Measurements from ENCODE around the gene EMC8. TPM values are rescaled to one million over a fixed set of nuclear protein-coding genes. Genes with fewer than 3 reads are reported as not detected.

EMC8 gene
- total and polyA plus RNA-seq, 2 of the 8 experiments (the other 6 are each of a cell fraction or from before 2014, with no cell fraction given): 52.2 to 69.7 TPM

DNA sequence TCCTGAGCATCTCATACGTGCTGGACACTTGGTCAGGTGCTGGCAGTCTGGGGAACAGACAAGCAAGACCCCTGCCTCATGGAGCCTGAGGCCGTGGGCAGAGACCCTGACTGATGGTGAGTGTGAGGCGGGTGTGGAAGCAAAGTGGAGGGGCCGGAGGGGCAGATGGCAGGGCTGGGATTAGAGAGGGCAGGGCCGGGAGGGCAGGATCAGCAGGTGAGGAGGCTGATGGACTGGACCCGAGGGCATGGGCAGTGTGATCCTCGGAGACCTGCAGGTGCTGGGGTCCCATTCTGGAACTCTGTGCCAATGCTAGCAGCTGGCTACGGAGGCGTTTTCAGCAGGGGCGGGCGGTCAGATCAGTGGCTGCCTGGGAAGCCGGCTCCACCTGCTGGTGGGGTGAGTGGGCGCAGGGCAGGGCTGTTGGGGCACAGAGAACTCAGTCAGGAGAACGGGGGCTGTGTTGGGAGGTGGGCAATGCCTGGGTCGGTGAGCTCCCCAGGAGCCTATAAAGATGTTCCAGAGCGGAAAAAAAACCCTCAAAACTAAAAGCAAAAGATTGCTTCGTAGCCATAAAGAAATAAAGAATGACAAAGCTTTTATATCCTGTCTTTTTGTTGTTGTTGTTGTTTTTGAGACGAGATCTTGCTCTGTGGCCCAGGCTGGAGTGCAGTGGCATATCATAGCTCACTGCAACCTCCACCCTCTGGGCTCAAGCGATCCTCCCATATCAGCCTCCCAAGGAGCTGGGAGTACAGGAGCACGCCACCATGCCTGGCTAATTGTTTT, 39.5 kb downstream of the EMC8 start:
- H2BK20ac ChIP-seq (ENCODE audit: low read length): no peak overlapping the region
- no peak overlapping the region for H3K27ac ChIP-seq (ENCODE audit: low read depth, low read length)
- 0 out of 7 replicates have a peak, but pooled peaks cover 0 to 2% (median 0%) of the 10 kb centered on the region in 4 experiments for H3K27me3 ChIP-seq (replicated peaks in 1 of 4; ENCODE audit: control insufficient read depth in 3 of 4, extremely low read depth in 1 of 4, insufficient read depth in 3 of 4, low read length in 3 of 4)
- no peak overlapping the region for H3K23ac ChIP-seq (ENCODE audit: insufficient read length)
- ChIA-PET CTCF (ENCODE audit: partially characterized antibody) (interaction anchor here (0.6 to 4.6 kb wide), 25 partner anchors 8 to 586 kb away, joined by 3 to 33 read pairs (median 3); no protein-coding TSS in a partner anchor), POLR2A (ENCODE audit: partially characterized antibody) (interaction anchor here (0.7 to 2.5 kb wide), 4 partner anchors 9 to 41 kb away, joined by 3 to 5 read pairs (median 3); no protein-coding TSS in a partner anchor)
- H2BK15ac ChIP-seq (ENCODE audit: low read length): no peak overlapping the region
- H3K4me1 ChIP-seq (replicated peaks in 1 of 4; ENCODE audit: control insufficient read depth in 3 of 4, insufficient read depth in 4 of 4, low read length in 3 of 4): no peaks in the 10 kb centered on the region; a peak in 1 of 7 replicates
- no peak overlapping the region for H3K9ac ChIP-seq (replicated peaks in 1 of 4; ENCODE audit: extremely low read depth in 1 of 4, low read depth in 3 of 4, low read length in 3 of 4)
- no peak overlapping the region for H3K14ac ChIP-seq (ENCODE audit: insufficient read length)
- no peak overlapping the region; the same call in 1 of the 2 replicates for H4K8ac ChIP-seq (ENCODE audit: extremely low read depth, insufficient read depth, low read length)
- no peaks in the 10 kb centered on the region for H3K79me2 ChIP-seq (ENCODE audit: control insufficient read depth in 1 of 2, insufficient read depth in 2 of 2, low read length in 2 of 2)
- H2AK5ac ChIP-seq (ENCODE audit: low read depth, low read length): no peak overlapping the region
- DNase-seq (ENCODE audit: low read depth in 1 of 2, low spot score in 2 of 2) (peak in 1 of 2 experiments; percentile 75), FAIRE-seq (no peak)
- H2BK12ac ChIP-seq (ENCODE audit: low read depth, low read length): no peak overlapping the region
- no peak overlapping the region for H2AFZ ChIP-seq (ENCODE audit: low read length)
- no peaks in the 10 kb centered on the region for H4K20me1 ChIP-seq (replicated peaks in 1 of 2; ENCODE audit: control insufficient read depth in 1 of 2, insufficient read depth in 2 of 2, low read length in 2 of 2)
- no peaks in the 10 kb centered on the region for H3K9me3 ChIP-seq (ENCODE audit: insufficient read depth in 2 of 2, low read depth in 1 of 2, low read length in 1 of 2)
- H3K4me2 ChIP-seq (ENCODE audit: insufficient read depth in 1 of 2, low read depth in 2 of 2, low read length in 2 of 2): no peak overlapping the region
- no peak overlapping the region for H3K56ac ChIP-seq (replicated peaks; ENCODE audit: insufficient read length, low read depth, low read length)
- H3K4me3 ChIP-seq (ENCODE audit: extremely low read depth in 1 of 4, insufficient read depth in 2 of 4, low read depth in 3 of 4, low read length in 4 of 4): no peak overlapping the region
- 78% methylated on average over 16 of the region's 20 CpGs; no CpG with 5 or more reads in 1 of the 2 experiments for WGBS, 2 experiments (ENCODE audit: extremely low coverage in 1 of 2, insufficient coverage in 1 of 2, insufficient read length in 1 of 2, insufficient replicate concordance in 2 of 2, low coverage in 1 of 2, low lambda C conversion rate in 2 of 2, missing lambda C conversion rate in 1 of 2)
- peak; percentile 38; the same call in 1 of the 2 replicates for TF ChIP-seq KDM1A (IDR thresholded peaks at IDR 0.05; ENCODE audit: borderline replicate concordance, low read length)
- TF ChIP-seq EGR1 (IDR thresholded peaks at IDR 0.05; ENCODE audit: borderline replicate concordance, low read depth, low read length): no peak
- TF ChIP-seq, protein P1, sequence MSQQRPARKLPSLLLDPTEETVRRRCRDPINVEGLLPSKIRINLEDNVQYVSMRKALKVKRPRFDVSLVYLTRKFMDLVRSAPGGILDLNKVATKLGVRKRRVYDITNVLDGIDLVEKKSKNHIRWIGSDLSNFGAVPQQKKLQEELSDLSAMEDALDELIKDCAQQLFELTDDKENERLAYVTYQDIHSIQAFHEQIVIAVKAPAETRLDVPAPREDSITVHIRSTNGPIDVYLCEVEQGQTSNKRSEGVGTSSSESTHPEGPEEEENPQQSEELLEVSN (IDR thresholded peaks at IDR 0.05): no peak
- peak; percentile 75; the same call in 1 of the 2 replicates for TF ChIP-seq FOSL1 (IDR thresholded peaks at IDR 0.05; ENCODE audit: insufficient read depth, low read depth, low read length)
- peak; percentile 71 to 79 for TF ChIP-seq RAD21 (IDR thresholded peaks at IDR 0.05 in 1 of 2, conservative IDR thresholded peaks at IDR 0.05 in 1 of 2; ENCODE audit: low read depth in 2 of 2, low read length in 2 of 2)
- TF ChIP-seq, protein P2, sequence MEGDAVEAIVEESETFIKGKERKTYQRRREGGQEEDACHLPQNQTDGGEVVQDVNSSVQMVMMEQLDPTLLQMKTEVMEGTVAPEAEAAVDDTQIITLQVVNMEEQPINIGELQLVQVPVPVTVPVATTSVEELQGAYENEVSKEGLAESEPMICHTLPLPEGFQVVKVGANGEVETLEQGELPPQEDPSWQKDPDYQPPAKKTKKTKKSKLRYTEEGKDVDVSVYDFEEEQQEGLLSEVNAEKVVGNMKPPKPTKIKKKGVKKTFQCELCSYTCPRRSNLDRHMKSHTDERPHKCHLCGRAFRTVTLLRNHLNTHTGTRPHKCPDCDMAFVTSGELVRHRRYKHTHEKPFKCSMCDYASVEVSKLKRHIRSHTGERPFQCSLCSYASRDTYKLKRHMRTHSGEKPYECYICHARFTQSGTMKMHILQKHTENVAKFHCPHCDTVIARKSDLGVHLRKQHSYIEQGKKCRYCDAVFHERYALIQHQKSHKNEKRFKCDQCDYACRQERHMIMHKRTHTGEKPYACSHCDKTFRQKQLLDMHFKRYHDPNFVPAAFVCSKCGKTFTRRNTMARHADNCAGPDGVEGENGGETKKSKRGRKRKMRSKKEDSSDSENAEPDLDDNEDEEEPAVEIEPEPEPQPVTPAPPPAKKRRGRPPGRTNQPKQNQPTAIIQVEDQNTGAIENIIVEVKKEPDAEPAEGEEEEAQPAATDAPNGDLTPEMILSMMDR (IDR thresholded peaks at IDR 0.05; ENCODE audit: control extremely low read depth in 1 of 3, insufficient read depth in 1 of 3, low read depth in 1 of 3, low read length in 3 of 3): peak; percentile 77 to 88 (median 83)
- H3K79me1 ChIP-seq (ENCODE audit: low read depth, low read length): no peaks in the 10 kb centered on the region
- H3K18ac ChIP-seq (ENCODE audit: extremely low read depth, low read length): no peak overlapping the region
- no peaks in the 10 kb centered on the region for H3K36me3 ChIP-seq (ENCODE audit: control insufficient read depth in 2 of 4, insufficient read depth in 4 of 4, low read length in 3 of 4)
- H4K91ac ChIP-seq (replicated peaks; ENCODE audit: insufficient read length, low read length): no peak overlapping the region
- H3K23me2 ChIP-seq (ENCODE audit: low read depth, low read length): no peaks in the 10 kb centered on the region
- H2BK120ac ChIP-seq (replicated peaks; ENCODE audit: low read depth, low read length): no peak overlapping the region
- no peak overlapping the region for H4K5ac ChIP-seq (ENCODE audit: insufficient read length, low read depth, low read length)
- no peak overlapping the region for H3K4ac ChIP-seq (replicated peaks; ENCODE audit: insufficient read length, low read depth, low read length)
- H2BK5ac ChIP-seq (ENCODE audit: low read depth, low read length): no peak overlapping the region

Measured in H1 (cell line).